Measurements from ENCODE around the gene ECT2L. TPM values are rescaled to one million over a fixed set of nuclear protein-coding genes. Genes with fewer than 3 reads are reported as not detected.

ECT2L gene
- total and polyA plus RNA-seq, 2 of the 13 experiments (the other 11 are each of a cell fraction or from before 2014, with no cell fraction given) = 0.12 TPM; not detected in 1

DNA sequence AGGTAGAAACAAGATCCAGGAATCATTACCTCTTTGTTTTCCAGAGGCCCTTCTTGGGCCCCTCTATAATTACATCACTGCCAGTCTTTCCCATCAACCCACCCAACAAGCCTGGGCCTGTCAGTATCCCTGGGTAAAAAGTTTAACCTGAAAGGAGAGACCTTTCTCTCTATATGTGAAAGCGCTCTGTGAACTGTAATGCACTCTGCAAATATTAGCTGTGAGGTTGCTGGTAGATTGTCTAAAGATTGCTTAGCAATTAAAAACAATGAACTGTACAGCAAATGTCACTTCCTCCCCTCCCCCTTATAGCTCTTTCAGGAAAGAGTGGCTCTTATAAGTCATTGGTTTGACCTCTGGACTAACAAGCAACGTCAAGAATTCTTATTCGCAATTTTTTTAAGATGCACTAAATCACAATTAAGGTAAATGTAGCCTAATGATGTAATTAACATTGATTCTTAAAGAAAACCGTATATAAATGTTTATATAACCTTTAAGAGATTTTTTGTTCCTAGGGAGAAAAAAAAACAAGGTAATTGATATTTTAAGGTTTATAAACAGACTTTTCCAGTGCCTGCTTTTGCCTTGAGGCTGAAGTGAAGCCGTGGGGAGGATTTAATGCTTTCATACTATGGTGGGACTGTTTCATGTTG, 18.4 kb downstream of the ECT2L start (continued):
- TF ChIP-seq ZSCAN30 (CRISPR knock-in tag; IDR thresholded peaks at IDR 0.05) (no peak), ZNF563 (CRISPR knock-in tag; IDR thresholded peaks at IDR 0.05) (no peak), POLR2A (IDR thresholded peaks at IDR 0.05; ENCODE audit: insufficient read depth in 1 of 2, low read depth in 2 of 2, low read length in 2 of 2) (no peak), MAFG (CRISPR knock-in tag; IDR thresholded peaks at IDR 0.05) (no peak), ARNT (IDR thresholded peaks at IDR 0.05) (no peak), ZNF138 (CRISPR knock-in tag; IDR thresholded peaks at IDR 0.05; ENCODE audit: low read depth) (no peak), PPARG (CRISPR knock-in tag; conservative IDR thresholded peaks at IDR 0.05) (peak; percentile 69), ZFP36L1 (CRISPR knock-in tag; IDR thresholded peaks at IDR 0.05) (no peak), ZNF558 (CRISPR knock-in tag; IDR thresholded peaks at IDR 0.05; ENCODE audit: borderline replicate concordance) (no peak), GABPA (IDR thresholded peaks at IDR 0.05; ENCODE audit: low read depth, low read length) (no peak), GABPA (CRISPR knock-in tag; IDR thresholded peaks at IDR 0.05; ENCODE audit: low read depth) (no peak; the same call in 1 of the 2 replicates), JARID2 (CRISPR knock-in tag; IDR thresholded peaks at IDR 0.05; ENCODE audit: insufficient replicate concordance) (no peak), GLI4 (CRISPR knock-in tag; IDR thresholded peaks at IDR 0.05; ENCODE audit: borderline replicate concordance) (no peak), NCOR1 (IDR thresholded peaks at IDR 0.05; ENCODE audit: borderline replicate concordance, low read length) (peak; percentile 71; the same call in 1 of the 2 replicates), ZFY (CRISPR knock-in tag; IDR thresholded peaks at IDR 0.05) (peak; percentile 31; the same call in 1 of the 2 replicates), SCMH1 (CRISPR knock-in tag; IDR thresholded peaks at IDR 0.05; ENCODE audit: borderline replicate concordance) (no peak), FOXO1 (CRISPR knock-in tag; IDR thresholded peaks at IDR 0.05) (no peak), ISX (CRISPR knock-in tag; conservative IDR thresholded peaks at IDR 0.05) (no peak), ZNF777 (CRISPR knock-in tag; IDR thresholded peaks at IDR 0.05) (0 out of 2 replicates have a peak, but pooled peaks have one; percentile 27), ZNF496 (CRISPR knock-in tag; IDR thresholded peaks at IDR 0.05; ENCODE audit: insufficient replicate concordance) (no peak), SAP130 (CRISPR knock-in tag; IDR thresholded peaks at IDR 0.05; ENCODE audit: low read depth) (peak; percentile 77), ZFP37 (CRISPR knock-in tag; IDR thresholded peaks at IDR 0.05; ENCODE audit: borderline replicate concordance) (no peak), ZSCAN22 (CRISPR knock-in tag; IDR thresholded peaks at IDR 0.05) (no peak), CBX2 (IDR thresholded peaks at IDR 0.05; ENCODE audit: low read depth, low read length) (no peak), CBX2 (CRISPR knock-in tag; IDR thresholded peaks at IDR 0.05; ENCODE audit: low read depth) (no peak)
- TF ChIP-seq, protein P1, sequence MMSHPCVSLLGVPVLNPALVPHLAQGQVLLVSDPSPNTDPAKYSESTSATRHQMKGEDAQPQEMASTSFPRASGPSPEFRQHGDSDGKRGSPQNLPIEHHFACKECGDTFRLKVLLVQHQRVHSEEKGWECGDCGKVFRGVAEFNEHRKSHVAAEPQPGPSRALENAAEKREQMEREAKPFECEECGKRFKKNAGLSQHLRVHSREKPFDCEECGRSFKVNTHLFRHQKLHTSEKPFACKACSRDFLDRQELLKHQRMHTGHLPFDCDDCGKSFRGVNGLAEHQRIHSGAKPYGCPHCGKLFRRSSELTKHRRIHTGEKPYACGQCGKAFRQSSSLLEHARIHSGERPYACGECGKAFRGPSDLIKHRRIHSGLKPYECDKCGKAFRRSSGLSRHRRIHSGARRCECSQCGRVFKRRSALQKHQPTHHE (CRISPR knock-in tag; IDR thresholded peaks at IDR 0.05; ENCODE audit: borderline replicate concordance) = no peak
- TF ChIP-seq, protein P2, sequence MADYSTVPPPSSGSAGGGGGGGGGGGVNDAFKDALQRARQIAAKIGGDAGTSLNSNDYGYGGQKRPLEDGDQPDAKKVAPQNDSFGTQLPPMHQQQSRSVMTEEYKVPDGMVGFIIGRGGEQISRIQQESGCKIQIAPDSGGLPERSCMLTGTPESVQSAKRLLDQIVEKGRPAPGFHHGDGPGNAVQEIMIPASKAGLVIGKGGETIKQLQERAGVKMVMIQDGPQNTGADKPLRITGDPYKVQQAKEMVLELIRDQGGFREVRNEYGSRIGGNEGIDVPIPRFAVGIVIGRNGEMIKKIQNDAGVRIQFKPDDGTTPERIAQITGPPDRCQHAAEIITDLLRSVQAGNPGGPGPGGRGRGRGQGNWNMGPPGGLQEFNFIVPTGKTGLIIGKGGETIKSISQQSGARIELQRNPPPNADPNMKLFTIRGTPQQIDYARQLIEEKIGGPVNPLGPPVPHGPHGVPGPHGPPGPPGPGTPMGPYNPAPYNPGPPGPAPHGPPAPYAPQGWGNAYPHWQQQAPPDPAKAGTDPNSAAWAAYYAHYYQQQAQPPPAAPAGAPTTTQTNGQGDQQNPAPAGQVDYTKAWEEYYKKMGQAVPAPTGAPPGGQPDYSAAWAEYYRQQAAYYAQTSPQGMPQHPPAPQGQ (CRISPR knock-in tag; IDR thresholded peaks at IDR 0.05; ENCODE audit: borderline replicate concordance) = no peak
- TF ChIP-seq, protein P3, sequence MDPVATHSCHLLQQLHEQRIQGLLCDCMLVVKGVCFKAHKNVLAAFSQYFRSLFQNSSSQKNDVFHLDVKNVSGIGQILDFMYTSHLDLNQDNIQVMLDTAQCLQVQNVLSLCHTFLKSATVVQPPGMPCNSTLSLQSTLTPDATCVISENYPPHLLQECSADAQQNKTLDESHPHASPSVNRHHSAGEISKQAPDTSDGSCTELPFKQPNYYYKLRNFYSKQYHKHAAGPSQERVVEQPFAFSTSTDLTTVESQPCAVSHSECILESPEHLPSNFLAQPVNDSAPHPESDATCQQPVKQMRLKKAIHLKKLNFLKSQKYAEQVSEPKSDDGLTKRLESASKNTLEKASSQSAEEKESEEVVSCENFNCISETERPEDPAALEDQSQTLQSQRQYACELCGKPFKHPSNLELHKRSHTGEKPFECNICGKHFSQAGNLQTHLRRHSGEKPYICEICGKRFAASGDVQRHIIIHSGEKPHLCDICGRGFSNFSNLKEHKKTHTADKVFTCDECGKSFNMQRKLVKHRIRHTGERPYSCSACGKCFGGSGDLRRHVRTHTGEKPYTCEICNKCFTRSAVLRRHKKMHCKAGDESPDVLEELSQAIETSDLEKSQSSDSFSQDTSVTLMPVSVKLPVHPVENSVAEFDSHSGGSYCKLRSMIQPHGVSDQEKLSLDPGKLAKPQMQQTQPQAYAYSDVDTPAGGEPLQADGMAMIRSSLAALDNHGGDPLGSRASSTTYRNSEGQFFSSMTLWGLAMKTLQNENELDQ (CRISPR knock-in tag; IDR thresholded peaks at IDR 0.05; ENCODE audit: borderline replicate concordance) = no peak
